HG02610 (cell line): Measurements from ENCODE around the gene RASSF1.
"Not testable (repeated sequence)": the region's sequence is repeated elsewhere in the genome, so short reads cannot be mapped to it uniquely, and the experiment has no call there.

ENCODE experiments used
- ATAC-seq: cut with Tn5 transposase; IDR thresholded peaks from one replicate; pipeline ENCODE4 v1.9.1; 2021; ENCODE audit warnings: mild to moderate bottlenecking, moderate library complexity; ENCODE audit not compliant: unreplicated experiment

RASSF1 gene

DNA sequence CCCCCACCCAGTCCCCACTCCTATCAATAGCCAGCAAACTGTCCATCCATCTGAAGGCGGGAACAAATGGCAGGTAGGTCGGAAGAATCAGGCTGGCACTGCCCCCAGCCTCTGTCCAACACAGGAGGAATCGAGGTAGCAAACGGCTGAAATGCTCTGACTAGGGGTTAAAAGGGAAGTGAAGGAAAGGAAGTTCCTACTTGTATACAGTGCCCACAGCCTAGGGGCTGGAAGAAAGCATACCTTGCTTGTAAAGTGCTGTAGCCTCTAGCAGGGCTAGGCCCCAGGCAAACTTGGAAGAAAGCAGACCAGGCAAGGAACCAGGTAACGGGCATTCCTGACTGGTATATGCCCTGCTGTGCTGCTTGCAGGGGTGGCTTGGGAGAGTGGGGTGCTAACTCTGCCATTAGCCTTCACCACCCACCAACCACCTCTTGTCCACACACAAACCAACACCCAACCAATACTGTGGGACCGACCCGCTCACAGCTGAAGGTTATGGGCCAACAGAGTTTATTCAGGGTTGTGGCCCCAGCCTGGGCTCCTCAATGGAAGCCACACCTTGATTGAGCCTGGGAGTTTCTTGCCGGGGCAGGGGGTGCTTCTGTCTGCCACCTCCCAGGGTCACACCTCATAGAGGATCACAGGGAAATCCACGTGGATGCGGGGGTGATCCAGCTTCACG lies 15.0 kb downstream of the RASSF1 start:
- ATAC-seq: no peak

DNA sequence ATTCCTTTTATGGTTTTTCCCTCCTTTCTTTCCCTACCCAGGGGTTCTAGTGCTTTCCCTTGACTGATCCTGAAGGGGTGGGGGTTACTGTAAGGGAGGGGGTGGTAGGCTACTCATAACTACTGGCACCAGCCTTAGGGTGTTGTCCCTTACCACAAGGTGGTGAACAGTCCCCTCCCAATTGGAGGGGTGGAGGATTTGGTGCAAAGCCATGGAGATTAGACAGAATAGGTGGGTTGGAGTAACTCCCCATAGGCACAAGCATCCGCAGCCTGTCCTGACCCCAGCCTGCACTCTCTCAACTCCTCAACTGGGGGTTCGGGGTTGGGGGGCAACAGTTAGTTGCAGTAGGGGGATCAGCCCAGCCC lies 15.5 kb downstream of the RASSF1 start:
- no peak for ATAC-seq

- ATAC-seq: peak; percentile 21
Measured at GRCh38 chr3:50324351-50325112, 16.1 kb downstream of the RASSF1 start.

GRCh38 chr3:50323614-50324199 lies 16.9 kb downstream of the RASSF1 start:
- ATAC-seq: no peak

DNA sequence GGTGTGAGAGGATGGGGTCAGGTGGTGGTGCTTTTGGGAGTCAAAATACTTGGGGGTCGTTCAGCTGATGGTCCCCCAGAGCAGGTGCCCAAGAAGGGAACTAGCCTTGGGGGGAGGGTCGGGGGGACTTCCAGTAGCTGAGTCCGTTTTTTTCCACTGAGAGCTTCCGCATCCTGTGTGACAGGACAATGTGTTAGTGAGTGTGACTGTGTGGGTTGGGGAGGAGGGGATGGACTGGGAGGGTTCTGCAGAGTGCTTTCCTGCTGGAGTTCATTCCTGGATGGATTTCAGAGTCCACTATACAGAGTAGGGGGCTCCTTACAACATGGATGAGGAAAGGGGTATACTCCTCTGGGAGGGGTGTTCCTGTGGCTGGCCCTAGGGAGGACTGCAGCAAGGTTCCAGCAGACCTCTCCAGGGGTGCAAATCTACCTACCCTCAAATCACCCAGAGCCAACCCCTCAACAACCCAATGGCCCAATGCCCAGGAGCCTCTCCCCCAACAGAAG lies 17.5 kb downstream of the RASSF1 start:
- no peak for ATAC-seq

DNA sequence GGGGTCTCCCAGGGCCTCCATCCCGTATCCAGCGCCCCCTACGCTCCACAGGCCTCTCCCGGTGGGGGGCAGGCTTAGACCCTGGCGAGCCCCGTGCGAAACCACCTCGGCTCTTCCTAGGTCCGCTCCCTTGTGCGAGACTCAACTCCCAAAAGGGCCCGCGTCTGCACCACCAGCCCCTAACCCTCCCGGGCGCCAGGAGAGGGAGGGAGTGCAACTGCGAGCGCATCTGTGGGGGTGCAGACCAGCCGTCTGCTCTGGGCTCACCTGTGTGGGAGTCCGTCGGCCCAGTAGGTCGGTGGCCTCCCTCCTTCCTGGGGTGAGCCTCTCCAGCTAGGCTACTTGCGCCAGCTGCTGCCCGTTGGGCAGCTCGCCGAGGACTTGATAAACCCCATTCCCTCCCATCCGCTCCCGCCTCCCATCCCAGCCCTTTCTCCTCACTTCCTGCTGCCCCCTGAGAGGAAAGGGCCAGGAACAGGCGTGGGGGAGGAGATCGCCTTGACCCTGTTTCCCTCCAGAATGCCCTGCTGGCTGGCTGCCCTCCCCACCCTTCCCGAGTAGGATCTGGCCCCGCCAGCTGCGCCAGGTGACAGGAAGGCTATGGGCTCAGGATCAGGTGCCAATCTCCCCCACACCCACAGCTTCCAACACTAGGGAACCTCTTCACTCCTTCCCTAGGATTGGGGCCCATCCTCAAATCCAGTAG lies 18.1 kb downstream of the RASSF1 start, which contains the start of gene HYAL2:
HYAL2 (minus strand) TSS at position 360 of the 706 bp plus-strand sequence. CDS start 2,256 bp downstream, outside the sequence.
- ATAC-seq: no peak

DNA sequence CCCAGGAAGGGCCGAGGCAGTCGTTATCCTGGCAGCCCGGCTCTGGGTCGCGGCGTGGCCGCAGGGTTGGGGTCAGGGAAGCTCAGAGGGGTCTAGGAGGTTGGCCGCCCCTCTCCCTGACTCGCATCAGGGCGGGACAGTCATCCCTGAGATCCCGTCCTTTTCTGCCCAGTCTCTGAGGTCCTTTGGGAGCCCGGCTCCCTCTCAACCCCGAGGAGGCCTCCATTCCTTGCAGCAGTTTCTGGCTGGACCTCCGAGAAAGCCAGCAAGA lies 18.6 kb downstream of the RASSF1 start:
- ATAC-seq: no peak

DNA sequence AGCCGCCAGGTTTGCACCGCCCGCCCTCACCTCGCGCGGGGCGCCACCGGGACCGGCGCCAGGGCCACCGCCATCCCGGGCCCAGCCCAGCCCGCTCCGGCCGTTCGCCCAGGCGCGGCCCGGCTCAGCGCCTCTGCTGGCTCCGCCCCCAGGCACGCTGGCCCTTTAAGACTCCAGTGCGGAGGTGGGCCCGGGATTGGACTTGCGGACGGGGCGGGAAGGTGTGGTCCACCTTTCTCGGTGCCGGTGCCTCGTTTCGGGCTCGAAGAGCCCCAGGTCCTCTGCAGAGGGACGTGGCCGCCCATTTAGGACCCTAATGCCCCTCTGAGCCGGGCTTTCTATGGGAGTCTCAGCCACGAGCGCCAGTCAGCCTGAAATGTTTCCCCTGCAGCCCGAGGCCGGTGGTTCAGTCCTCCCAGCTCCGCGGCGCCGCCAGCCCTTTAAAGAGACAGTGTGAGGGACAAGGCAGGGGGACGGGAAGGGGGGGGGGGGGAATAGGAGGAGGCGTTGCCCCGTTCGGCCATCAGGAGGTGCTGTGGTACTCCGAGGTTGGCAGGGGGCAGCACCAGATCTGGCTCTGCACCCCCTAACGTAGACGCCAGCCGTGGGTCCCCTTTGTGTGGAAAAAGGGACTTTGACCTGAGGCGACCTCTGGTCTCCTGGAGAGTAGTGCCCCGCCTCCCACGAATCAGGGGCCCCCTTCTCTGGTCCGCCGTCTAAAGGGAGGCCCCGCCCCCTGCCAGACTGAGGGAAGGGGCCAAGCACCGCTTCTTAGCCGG lies 19.1 kb downstream of the RASSF1 start:
- peak; percentile 80 for ATAC-seq

DNA sequence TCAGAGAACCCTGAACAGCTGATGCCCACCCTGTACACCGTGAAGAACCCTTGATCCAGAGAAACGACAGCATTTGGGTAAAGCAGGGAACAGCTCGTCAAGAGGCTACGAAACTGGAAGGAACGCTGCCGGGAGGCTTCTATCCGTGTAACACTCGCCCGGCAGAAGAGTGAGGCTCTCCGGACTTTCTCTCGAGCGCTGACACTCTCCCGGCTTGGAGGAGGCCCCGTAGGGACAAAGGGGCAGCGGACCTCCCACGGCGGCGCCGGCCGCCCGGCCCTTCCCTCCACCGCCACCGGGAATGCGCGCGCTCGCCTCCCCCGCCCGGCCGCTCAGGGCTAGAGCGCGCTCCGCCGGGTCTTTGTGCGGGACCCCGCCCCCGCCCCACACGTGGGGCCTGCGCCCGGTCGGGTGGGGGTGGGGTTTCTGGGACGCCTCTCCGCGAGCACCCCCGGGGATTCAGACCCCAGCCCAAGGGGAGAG lies 19.7 kb downstream of the RASSF1 start:
- ATAC-seq: peak; percentile 42

DNA sequence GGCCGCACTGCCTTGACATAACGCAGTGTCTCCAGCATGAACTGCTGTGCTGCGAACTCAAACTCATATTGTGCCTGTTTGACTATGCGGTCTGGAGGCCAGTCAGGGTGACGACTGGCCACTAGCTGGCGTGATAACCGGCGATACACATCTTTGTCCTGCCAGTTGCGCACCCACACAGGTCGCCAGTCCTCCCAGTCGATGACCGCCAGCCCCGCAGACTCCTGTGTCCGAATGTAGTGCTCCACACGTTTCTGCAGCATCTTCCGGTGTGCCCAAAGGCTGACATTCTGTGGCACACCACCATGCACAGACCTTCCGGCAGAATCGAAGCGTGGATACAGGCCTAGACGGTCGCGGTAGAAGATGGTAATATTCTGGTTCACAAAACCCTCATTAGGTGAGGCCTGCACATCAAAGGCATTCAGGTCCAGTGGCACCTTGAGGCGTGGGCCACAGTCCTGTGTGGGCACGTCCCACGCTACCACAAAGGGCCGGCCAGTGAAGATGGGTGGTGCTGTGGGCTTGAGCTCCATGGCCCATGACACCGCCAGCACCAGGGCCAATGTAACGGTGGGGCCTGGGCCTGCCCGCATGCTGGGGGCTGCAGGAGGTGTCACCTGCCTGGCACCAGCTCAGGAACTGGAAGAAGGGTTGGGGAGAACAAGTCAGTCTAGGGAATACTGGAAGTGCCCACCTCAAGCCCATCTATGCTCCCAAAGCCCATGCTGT lies 20.6 kb downstream of the RASSF1 start:
- ATAC-seq: no peak

DNA sequence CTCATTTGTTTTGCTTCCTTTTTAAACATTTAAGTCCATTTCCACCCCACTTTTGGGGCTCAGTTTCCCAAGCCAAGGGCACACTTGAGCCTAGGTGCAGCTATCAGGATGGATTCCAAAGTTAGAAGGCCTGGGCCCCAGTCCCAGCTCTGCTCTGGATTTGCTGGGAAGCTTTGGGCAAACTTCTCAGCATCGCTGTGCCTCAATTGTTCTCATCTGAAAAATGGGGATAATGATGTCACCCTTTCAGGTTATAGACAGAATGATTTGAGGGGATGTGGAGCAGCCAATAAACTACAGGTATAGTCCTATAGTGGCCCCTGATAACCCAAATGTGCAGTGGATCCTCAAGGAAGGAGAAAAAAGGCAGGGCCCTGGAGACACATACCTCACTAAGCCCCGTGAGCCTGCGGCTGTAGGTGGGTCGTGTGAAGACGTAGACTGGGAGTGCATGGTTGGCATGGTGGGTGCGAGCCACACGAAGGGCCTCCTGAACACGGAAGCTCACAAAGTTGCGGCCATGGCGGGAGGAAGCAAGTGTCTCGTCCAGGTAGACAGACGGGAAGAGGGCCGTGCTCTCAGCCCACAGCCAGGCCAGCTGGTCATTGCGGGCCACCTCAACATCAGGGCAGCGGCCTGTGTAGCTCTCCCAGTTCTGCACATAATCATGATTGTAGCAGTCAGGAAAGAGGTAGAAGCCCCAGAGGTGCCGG lies 21.3 kb downstream of the RASSF1 start:
- ATAC-seq: no peak

GRCh38 chr3:50318615-50319014 lies 22.0 kb downstream of the RASSF1 start:
- no peak for ATAC-seq

DNA sequence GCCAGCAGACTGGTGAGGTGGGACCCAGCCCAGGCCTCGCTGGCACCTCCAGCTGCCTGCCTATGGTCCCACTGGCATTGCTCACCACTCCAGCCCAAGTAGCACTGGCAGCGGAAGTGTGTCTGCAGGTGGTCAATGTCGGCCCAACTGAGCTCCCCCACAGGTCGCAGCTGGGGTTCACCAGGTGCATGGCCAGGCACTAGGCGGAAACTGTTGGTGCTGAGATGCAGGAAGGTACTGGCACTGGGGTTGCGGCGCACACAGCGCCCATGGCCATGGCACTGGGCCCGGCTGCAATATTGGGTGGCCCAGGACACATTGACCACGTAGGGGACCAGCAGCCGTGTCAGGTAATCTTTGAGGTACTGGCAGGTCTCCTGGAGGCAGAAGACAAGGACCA lies 22.5 kb downstream of the RASSF1 start:
- ATAC-seq: no peak

DNA sequence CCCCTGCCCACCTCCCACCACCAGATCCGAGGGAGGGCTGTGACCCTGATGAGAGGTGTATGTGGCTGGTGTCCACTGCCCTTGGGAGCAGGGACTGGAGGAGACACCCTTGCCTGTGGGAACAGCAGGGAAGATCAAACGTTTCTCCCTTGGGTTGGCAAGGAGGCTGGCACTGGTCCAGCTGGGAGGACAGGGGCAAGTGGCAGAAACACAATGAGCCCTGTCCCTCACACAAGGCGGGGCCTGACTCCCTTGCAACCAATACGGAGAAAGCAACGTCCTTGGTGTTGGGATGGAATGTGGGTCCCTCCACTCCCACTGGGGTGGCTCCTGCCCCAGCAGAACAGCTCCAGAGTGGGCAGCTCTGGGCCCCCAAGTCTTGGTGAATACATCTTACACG lies 23.3 kb downstream of the RASSF1 start:
- no peak for ATAC-seq

GRCh38 chr3:50316657-50317242 lies 23.9 kb downstream of the RASSF1 start:
- ATAC-seq: no peak

- no peak for ATAC-seq
Measured at GRCh38 chr3:50314816-50315215, 25.8 kb downstream of the RASSF1 start.

DNA sequence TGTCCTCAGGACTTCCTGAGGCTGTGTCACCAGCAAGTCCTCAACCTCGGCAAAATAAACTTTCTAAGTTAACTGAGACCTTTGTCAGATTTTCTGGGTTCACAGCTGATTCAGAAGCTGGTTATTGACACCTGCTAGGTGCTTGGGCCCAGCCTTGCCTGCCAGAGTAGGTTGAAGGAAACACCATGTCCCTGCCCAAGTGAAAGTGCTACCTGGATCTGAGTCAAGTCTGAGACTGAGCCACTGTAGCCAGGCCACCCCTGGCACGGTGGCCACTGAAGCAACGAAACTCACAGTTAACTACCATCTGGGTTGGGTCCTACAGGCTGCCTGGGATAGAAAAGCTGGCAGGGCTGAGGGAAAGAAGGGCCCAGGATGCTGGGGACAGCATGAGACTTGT lies 26.3 kb downstream of the RASSF1 start:
- ATAC-seq: no peak

- ATAC-seq: not testable (repeated sequence)
Measured at GRCh38 chr3:50312041-50312440, 28.6 kb downstream of the RASSF1 start.

DNA sequence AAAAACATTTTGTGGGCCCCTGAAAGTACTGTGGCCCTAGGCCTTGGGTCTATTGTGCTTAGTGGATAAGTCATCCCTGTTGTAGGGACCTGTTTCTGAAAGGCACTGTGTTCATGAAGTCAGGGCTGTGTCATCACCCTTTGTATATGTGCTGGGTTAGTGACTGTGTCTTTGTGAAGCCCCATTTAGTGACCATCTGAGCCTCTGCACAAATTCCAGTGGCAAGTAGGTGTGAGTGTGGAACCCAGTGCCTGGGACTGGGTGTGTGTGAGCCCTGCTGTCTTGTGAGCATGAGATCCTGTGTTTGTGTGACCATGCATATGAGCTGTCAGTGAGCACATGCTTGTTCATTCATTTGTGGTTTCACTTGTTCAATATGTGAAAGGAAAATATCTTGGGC lies 36.0 kb downstream of the RASSF1 start:
- no peak for ATAC-seq
